Smooth muscle cell (in vitro differentiated cells): ENCODE measurements around the gene NFE2L2. TPM values are rescaled to one million over a fixed set of nuclear protein-coding genes. Genes with fewer than 3 reads are reported as not detected.
"Not testable (repeated sequence)": the region's sequence is repeated elsewhere in the genome, so short reads cannot be mapped to it uniquely, and the experiment has no call there.

Source experiments
- DNase-seq: peaks from one replicate; lab custom pipeline; 2025; ENCODE audit not compliant: unreplicated experiment; lab: John Stamatoyannopoulos, UW
- H2AFZ ChIP-seq: fragments of 200-600 bp; sonication (generic); 2 replicates; pipeline ENCODE4 v1.6.0; 2016; ENCODE audit warnings: antibody characterized with exemption, low read depth, mild to moderate bottlenecking
- H3F3A ChIP-seq: fragments of 200-600 bp; sonication (generic); 2 replicates; pipeline ENCODE4 v1.6.0; 2017; ENCODE audit warnings: antibody characterized with exemption, low read depth
- H3K27ac ChIP-seq: fragments of 200-600 bp; sonication (generic); 2 replicates; pipeline ENCODE4 v1.5.1; 2016; ENCODE audit warnings: low read depth, mild to moderate bottlenecking
- H3K27me3 ChIP-seq: fragments of 200-600 bp; sonication (generic); 2 replicates; pipeline ENCODE4 v1.6.1; 2016; ENCODE audit warnings: low read depth, mild to moderate bottlenecking
- H3K36me3 ChIP-seq: fragments of 200-600 bp; sonication (generic); 2 replicates; pipeline ENCODE4 v1.5.1; 2016; ENCODE audit warnings: low read depth
- H3K4me1 ChIP-seq: fragments of 200-600 bp; sonication (generic); 2 replicates; pipeline ENCODE4 v1.5.1; 2016; ENCODE audit warnings: low read depth
- H3K4me2 ChIP-seq: fragments of 200-600 bp; sonication (generic); 2 replicates; pipeline ENCODE4 v1.6.0; 2016; ENCODE audit warnings: mild to moderate bottlenecking
- H3K4me3 ChIP-seq: fragments of 200-600 bp; sonication (generic); 2 replicates; pipeline ENCODE4 v1.5.1; 2016; ENCODE audit warnings: mild to moderate bottlenecking
- H3K79me2 ChIP-seq: fragments of 200-600 bp; sonication (generic); 2 replicates; pipeline ENCODE4 v1.6.0; 2016; ENCODE audit warnings: low read depth, mild to moderate bottlenecking
- H3K9ac ChIP-seq: fragments of 200-600 bp; sonication (generic); 2 replicates; pipeline ENCODE4 v1.6.0; 2016; ENCODE audit warnings: low read depth
- H3K9me3 ChIP-seq: fragments of 200-600 bp; sonication (generic); replicated peaks from 2 replicates; pipeline ENCODE4 v1.5.1; 2016; ENCODE audit warnings: low read depth
- H4K20me1 ChIP-seq: fragments of 200-600 bp; sonication (generic); 2 replicates; pipeline ENCODE4 v1.6.0; 2016; ENCODE audit warnings: low read depth
- WGBS: methylation state at CpG from one replicate; pipeline ENCODE4 v1.1.7; 2016; ENCODE audit warnings: low lambda C conversion rate; 5-methylcytosine and 5-hydroxymethylcytosine counted together
- polyA plus RNA-seq: library from polyadenylated mRNA; unstranded; fragments of >200 nt; fragmentation: Nextera tagmentation; extraction: Ambion mirVana; gene quantifications from 2 replicates; pipeline ENCODE4 v1.2.1, GENCODE V29; 2016
- total RNA-seq: library from RNA; depleted of rRNA; stranded (reverse); fragments of >200 nt; gene quantifications from 2 replicates; pipeline ENCODE4 v1.2.3, GENCODE V29; 2014
- TF ChIP-seq, protein P1 (sequence below): fragments of 200-600 bp; sonication (generic); IDR thresholded peaks from 2 replicates; pipeline ENCODE4 v1.5.1; 2017; ENCODE audit warnings: borderline replicate concordance, mild to moderate bottlenecking, antibody characterized with exemption; ENCODE audit not compliant: insufficient read depth, poor library complexity, severe bottlenecking

Gene NFE2L2
- total and polyA plus RNA-seq, 2 experiments from 2014 or later = 64.4 to 118 TPM

DNA sequence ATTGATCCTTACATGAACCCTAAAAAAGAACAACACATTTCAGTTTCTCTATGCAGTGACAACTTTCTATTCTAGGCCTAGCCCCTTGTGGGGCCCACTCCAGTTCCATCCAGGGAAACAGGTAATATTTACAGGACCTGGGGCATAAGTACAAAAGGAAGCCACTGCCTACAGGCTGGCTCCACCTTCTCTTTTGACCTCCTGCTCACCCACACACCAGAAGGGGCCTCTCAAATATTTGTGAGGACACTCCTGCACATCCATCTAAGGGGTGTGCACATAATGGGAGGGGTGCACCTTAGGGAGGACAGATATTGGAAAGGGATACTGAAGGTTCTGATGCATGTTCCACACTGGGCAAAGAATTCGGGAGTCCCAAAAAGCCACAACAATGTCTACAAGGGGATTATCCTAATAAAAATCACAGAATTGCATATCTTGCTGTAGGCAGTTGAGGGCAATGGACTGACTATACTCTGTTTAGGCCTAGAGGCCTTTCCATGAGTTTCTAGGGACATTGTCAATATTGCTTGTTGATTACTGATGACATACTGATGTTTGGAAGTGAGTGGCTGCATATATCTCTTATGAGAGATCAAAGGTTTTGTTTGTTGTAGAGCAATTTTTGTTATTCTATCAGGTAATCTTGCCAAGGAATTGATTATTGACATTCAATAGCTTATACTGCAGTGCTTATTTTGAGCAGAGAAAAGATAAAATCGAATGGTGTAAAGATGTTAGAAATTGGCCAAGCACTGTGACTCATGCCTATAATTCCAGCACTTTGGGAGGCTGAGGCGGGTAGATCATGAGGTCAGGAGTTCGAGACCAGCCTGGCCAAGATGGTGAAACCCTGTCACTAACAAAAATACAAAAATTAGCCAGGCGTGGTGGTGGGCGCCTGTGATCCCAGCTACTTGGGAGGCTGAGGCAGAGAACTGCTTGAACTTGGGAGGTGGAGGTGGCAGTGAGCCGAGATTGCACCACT, 75.8 kb downstream of the NFE2L2 start:
- TF ChIP-seq, protein P1, sequence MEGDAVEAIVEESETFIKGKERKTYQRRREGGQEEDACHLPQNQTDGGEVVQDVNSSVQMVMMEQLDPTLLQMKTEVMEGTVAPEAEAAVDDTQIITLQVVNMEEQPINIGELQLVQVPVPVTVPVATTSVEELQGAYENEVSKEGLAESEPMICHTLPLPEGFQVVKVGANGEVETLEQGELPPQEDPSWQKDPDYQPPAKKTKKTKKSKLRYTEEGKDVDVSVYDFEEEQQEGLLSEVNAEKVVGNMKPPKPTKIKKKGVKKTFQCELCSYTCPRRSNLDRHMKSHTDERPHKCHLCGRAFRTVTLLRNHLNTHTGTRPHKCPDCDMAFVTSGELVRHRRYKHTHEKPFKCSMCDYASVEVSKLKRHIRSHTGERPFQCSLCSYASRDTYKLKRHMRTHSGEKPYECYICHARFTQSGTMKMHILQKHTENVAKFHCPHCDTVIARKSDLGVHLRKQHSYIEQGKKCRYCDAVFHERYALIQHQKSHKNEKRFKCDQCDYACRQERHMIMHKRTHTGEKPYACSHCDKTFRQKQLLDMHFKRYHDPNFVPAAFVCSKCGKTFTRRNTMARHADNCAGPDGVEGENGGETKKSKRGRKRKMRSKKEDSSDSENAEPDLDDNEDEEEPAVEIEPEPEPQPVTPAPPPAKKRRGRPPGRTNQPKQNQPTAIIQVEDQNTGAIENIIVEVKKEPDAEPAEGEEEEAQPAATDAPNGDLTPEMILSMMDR = no peak
- Histone ChIP-seq H2AFZ (no peak overlapping the region), H3K9me3 (no peaks in the 10 kb centered on the region), H3K27me3 (no peaks in the 10 kb centered on the region), H3K4me2 (no peak overlapping the region), H3K27ac (no peak overlapping the region), H3K9ac (no peak overlapping the region), H3F3A (no peaks in the 10 kb centered on the region), H4K20me1 (no peaks in the 10 kb centered on the region), H3K4me3 (no peak overlapping the region), H3K79me2 (no peaks in the 10 kb centered on the region), H3K4me1 (no peaks in the 10 kb centered on the region), H3K36me3 (no peaks in the 10 kb centered on the region)
- DNase-seq = no peak
- 88% methylated on average over 7 of the region's 7 CpGs for WGBS

DNA sequence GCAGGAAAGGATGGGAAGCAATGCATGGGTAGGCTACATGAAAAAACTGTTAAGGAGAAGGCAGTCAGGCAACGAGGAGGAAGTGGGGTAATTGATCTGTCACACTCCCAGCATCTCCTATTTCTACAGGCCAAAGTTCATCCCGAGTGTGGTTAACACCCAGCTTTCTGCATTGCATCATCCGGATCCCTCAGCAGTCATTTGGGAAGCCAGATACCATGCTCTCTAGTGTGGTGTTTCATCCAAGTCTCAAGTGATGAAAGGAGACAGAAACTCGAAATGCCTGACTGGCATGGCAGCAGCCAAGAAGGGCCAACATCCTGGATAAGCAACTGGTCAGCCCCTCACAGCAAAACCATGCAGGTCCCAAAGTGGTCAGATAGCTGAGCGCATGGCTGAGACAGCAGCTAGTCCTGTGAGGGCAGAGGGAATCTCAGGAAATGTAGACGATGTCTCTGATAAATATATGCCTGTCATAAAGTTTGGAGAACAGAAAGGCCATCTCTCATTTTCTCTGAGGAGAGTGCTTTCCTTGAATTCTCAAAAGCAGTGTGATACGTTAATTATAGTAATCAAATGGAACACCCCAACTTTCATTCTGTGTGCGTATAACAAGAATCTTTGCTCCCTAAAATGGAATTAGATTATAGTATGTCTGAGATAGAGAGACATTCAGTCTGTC, 76.8 kb downstream of the NFE2L2 start:
- H3K4me2 ChIP-seq = no peak overlapping the region
- DNase-seq = no peak
- no peaks in the 10 kb centered on the region for H3K36me3 ChIP-seq
- H4K20me1 ChIP-seq = no peaks in the 10 kb centered on the region
- 54% methylated on average over 8 of the region's 8 CpGs for WGBS
- H3K27me3 ChIP-seq = no peaks in the 10 kb centered on the region
- H2AFZ ChIP-seq = peak overlapping the region; percentile 63
- H3K9me3 ChIP-seq = no peaks in the 10 kb centered on the region
- no peaks in the 10 kb centered on the region for H3F3A ChIP-seq
- no peak overlapping the region for H3K27ac ChIP-seq
- H3K4me1 ChIP-seq = no peaks in the 10 kb centered on the region
- H3K79me2 ChIP-seq = no peaks in the 10 kb centered on the region
- H3K9ac ChIP-seq = no peak overlapping the region
- H3K4me3 ChIP-seq = no peak overlapping the region
- TF ChIP-seq, protein P1 = no peak

DNA sequence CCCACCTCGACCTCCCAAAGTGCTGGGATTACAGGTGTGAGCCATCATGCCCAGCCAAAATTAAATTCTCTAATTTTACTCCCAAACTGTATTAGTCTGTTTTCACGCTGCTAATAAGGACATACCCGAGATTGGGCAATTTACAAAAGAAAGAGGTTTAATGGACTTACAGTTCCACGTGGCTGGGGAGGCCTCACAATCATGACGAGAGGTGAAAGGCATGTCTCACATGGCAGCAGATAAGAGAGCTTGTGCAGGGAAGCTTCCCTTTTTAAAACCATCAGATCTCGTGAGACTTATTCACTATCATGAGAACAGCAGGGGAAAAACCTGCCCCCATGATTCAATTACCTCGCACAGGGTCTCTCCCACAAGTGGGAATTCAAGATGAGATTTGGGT, 78.5 kb downstream of the NFE2L2 start:
- not testable (repeated sequence) for H3K4me1 ChIP-seq, H3K36me3 ChIP-seq, H3K4me3 ChIP-seq, H3K27ac ChIP-seq, H3K79me2 ChIP-seq, H3K9me3 ChIP-seq, H4K20me1 ChIP-seq, H2AFZ ChIP-seq, DNase-seq, H3K9ac ChIP-seq, H3F3A ChIP-seq, H3K4me2 ChIP-seq, H3K27me3 ChIP-seq
- 73% methylated on average over 7 of the region's 7 CpGs for WGBS

DNA sequence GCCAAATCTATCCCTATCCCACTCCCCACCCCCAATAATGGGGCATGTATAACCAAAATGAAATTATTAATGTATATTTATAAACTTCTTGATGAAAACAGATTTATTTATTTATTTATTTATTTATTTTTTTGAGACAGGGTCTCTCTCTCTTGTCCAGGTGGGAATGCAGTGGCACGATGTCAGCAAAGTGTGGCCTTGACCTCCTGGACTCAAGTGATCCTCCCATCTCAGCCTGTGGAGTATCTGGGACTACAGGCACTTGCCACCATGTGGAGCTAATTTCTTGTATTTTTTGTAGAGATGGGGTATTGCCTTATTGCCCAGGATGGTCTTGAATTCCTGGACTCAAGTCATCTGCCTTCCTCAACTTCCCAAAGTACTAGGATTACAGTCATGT, 79.9 kb downstream of the NFE2L2 start:
- Histone ChIP-seq H2AFZ (no peak overlapping the region), H4K20me1 (no peaks in the 10 kb centered on the region), H3K36me3 (no peaks in the 10 kb centered on the region), H3K9me3 (no peaks in the 10 kb centered on the region), H3K4me1 (no peaks in the 10 kb centered on the region), H3K9ac (no peak overlapping the region), H3K4me3 (no peak overlapping the region), H3K4me2 (no peak overlapping the region), H3K27me3 (no peaks in the 10 kb centered on the region), H3F3A (no peaks in the 10 kb centered on the region), H3K79me2 (no peaks in the 10 kb centered on the region), H3K27ac (no peak overlapping the region)
- 91% methylated on average over 1 of the region's 1 CpG for WGBS
- DNase-seq = no peak
- TF ChIP-seq, protein P1 = no peak
